Adrenal gland (tissue), 5 donors: Measurements from ENCODE around the gene CCL25.

Experiments
- CTCF ChIP-seq, 6 experiments: fragments of 450-650 bp in 4 of 6; fragments of 200-600 bp in 2 of 6; sonication (generic) in 1 of 6; IDR thresholded peaks; 1 replicate in 5 of 6; 2 replicates in 1 of 6; pipeline versions ENCODE4 v1.5.1 to v1.8.0; 2016 to 2021; ENCODE audit warnings: antibody characterized with exemption in 6 of 6, mild to moderate bottlenecking in 2 of 6, moderate library complexity in 1 of 6
- POLR2A ChIP-seq, 2 donors: fragments of 450-650 bp; IDR thresholded peaks; one replicate each; pipeline ENCODE4 v1.6.1; 2017; ENCODE audit warnings: antibody characterized with exemption in 2 of 2, mild to moderate bottlenecking in 2 of 2, moderate library complexity in 1 of 2
- donor health status: DM: no; HTN: no; CAD: no.

- TF ChIP-seq CTCF (IDR thresholded peaks at IDR 0.05) (no peak), POLR2A (IDR thresholded peaks at IDR 0.05) (no peak)
Observed at GRCh38 chr19:8074501-8074900, 21.9 kb downstream of the CCL25 start.
